ENCODE data around the gene RBFOX2. TPM values are rescaled to one million over a fixed set of nuclear protein-coding genes. Genes with fewer than 3 reads are reported as not detected.

Gene RBFOX2
- total and polyA plus RNA-seq, 2 donors (not counting 3 experiments of a cell fraction or from before 2014, with no cell fraction given): 125 to 142 TPM

GRCh38 chr22:35830305-35830704, 198.3 kb downstream of the RBFOX2 start:
- intact Hi-C loops (cut with micrococcal nuclease): no loop called here
- Histone ChIP-seq H4K20me1 (replicated peaks; ENCODE audit: control insufficient read depth, extremely low read depth, insufficient read depth, low read length) (peaks cover 6% of the 10 kb centered on the region), H3K27me3 (ENCODE audit: control insufficient read depth in 2 of 2, insufficient read depth in 2 of 2, low read length in 2 of 2) (no peaks in the 10 kb centered on the region), H3K79me2 (ENCODE audit: control insufficient read depth, insufficient read depth, low read length) (peaks cover 93% of the 10 kb centered on the region), H3K9me3 (replicated peaks; ENCODE audit: control insufficient read depth, insufficient read depth, low read length) (no peaks in the 10 kb centered on the region), H3K4me2 (ENCODE audit: insufficient read depth, low read length) (no peak overlapping the region), H3K36me3 (ENCODE audit: control insufficient read depth in 2 of 2, extremely low read depth in 1 of 2, insufficient read depth in 2 of 2, low read length in 2 of 2) (peaks cover 0 to 2% of the 10 kb centered on the region in 2 experiments), H3K9me1 (replicated peaks; ENCODE audit: control insufficient read depth, extremely low read depth, insufficient read depth, low read length) (no peaks in the 10 kb centered on the region), H3K9ac (replicated peaks; ENCODE audit: extremely low read depth, insufficient read depth, low read length) (no peak overlapping the region), H3K27ac (ENCODE audit: insufficient read depth, low read depth, low read length) (no peak overlapping the region), H3K4me1 (ENCODE audit: control insufficient read depth, extremely low read depth, insufficient read depth, low read length) (peaks cover 18% of the 10 kb centered on the region), H2AFZ (ENCODE audit: low read depth, low read length) (no peak overlapping the region), H3K4me3 (replicated peaks in 1 of 3; ENCODE audit: insufficient read depth in 1 of 3, low read depth in 1 of 3, low read length in 3 of 3) (no peak overlapping the region)
- FAIRE-seq (no peak), DNase-seq (ENCODE audit: low read depth, low spot score) (no peak)
- TF ChIP-seq EZH2 (IDR thresholded peaks at IDR 0.05; ENCODE audit: borderline replicate concordance, low read depth, low read length, severe bottlenecking): no peak
- TF ChIP-seq MYC (IDR thresholded peaks at IDR 0.05; ENCODE audit: low read depth, low read length): no peak
- no peak for TF ChIP-seq MAX (IDR thresholded peaks at IDR 0.05; ENCODE audit: insufficient read depth, insufficient read length)
- TF ChIP-seq GATA2 (IDR thresholded peaks at IDR 0.05; ENCODE audit: insufficient read depth, insufficient read length, low read depth, low read length): no peak
- no peak for TF ChIP-seq FOS (IDR thresholded peaks at IDR 0.05; ENCODE audit: borderline replicate concordance, insufficient read depth, low read length)
- TF ChIP-seq POLR2AphosphoS5 (IDR thresholded peaks at IDR 0.05; ENCODE audit: insufficient read depth, low read depth, low read length): no peak
- no peak for TF ChIP-seq JUN (IDR thresholded peaks at IDR 0.05; ENCODE audit: borderline replicate concordance, insufficient read depth, insufficient read length, low read depth)
- TF ChIP-seq POLR2A (IDR thresholded peaks at IDR 0.05; ENCODE audit: low read depth, low read length): no peak
- no peak for TF ChIP-seq CTCF (IDR thresholded peaks at IDR 0.05; ENCODE audit: extremely low read depth in 1 of 2, insufficient read depth in 1 of 2, low read depth in 1 of 2, low read length in 2 of 2)
- POLR2A ChIA-PET: no interaction called here
- no TSS peak for BruUV-seq (replicated peaks)
- dilution Hi-C loops (cut with MboI; ENCODE audit: extremely low pct_ligation_motif_present, low sequenced_read_pairs): no loop called here
- CTCF ChIA-PET: no interaction called here
